Breast epithelium (tissue), 4 donors: ENCODE data around the gene MRTO4. TPM values are rescaled to one million over a fixed set of nuclear protein-coding genes. Genes with fewer than 3 reads are reported as not detected.
"Not testable (repeated sequence)": the region's sequence is repeated elsewhere in the genome, so short reads cannot be mapped to it uniquely, and the experiment has no call there.

Experiments
- DNase-seq, 2 donors: peaks; one replicate each; pipeline ENCODE4 v3.0.0-alpha.2; 2019; ENCODE audit warnings: low spot score in 2 of 2
- H3K27ac ChIP-seq, 2 donors: fragments of 200-600 bp; sonication (generic) in 1 of 2; one replicate each; pipeline ENCODE4 v1.5.1; 2016 to 2019; ENCODE audit warnings: mild to moderate bottlenecking in 1 of 2
- H3K27me3 ChIP-seq, 2 donors: fragments of 200-600 bp; sonication (generic) in 1 of 2; one replicate each; pipeline versions ENCODE4 v1.5.1 to v1.6.0; 2017 to 2019; ENCODE audit warnings: control low read depth in 1 of 2, mild to moderate bottlenecking in 1 of 2
- H3K36me3 ChIP-seq: fragments of 200-600 bp; one replicate; pipeline ENCODE4 v1.5.1; 2019
- H3K4me1 ChIP-seq, 2 donors: fragments of 200-600 bp; sonication (generic); one replicate each; pipeline ENCODE4 v1.5.1; 2016 to 2019; ENCODE audit warnings: control low read depth in 1 of 2
- H3K4me3 ChIP-seq, 3 donors: fragments of 200-600 bp; sonication (generic); 1 replicate in 2 of 3; 2 replicates in 1 of 3; pipeline ENCODE4 v1.5.1; 2016 to 2019; ENCODE audit warnings: mild to moderate bottlenecking in 3 of 3, moderate library complexity in 2 of 3
- H3K9me3 ChIP-seq, 2 donors: fragments of 200-600 bp; sonication (generic) in 1 of 2; one replicate each; pipeline ENCODE4 v1.5.1; 2016 to 2019; ENCODE audit warnings: control low read depth in 1 of 2
- POLR2A ChIP-seq: fragments of 450-650 bp; IDR thresholded peaks from one replicate; pipeline ENCODE4 v1.6.1; 2016; ENCODE audit warnings: antibody characterized with exemption, mild to moderate bottlenecking, moderate library complexity
- POLR2AphosphoS5 ChIP-seq, 3 donors: sonication (generic); formaldehyde crosslinking; IDR thresholded peaks; one replicate each; pipeline ENCODE4 v1.6.1; 2017; ENCODE audit warnings: antibody characterized with exemption in 3 of 3
- intact Hi-C: fragments of 100-400 bp; cut with DNase I; formaldehyde crosslinking; loops from one replicate; pipeline ENCODE4 v1.15.1; 2023; ENCODE audit warnings: low total_unique reads
- total RNA-seq, 3 donors: library from RNA; depleted of rRNA; stranded (reverse); fragments of >200 nt; gene quantifications; one replicate each; pipeline ENCODE4 v1.1.0, GENCODE V29; 2016
- TF ChIP-seq, protein P1 (sequence below), 3 donors: fragments of 450-650 bp; IDR thresholded peaks; one replicate each; pipeline ENCODE4 v1.5.1; 2016 to 2017; ENCODE audit warnings: antibody characterized with exemption in 3 of 3, mild to moderate bottlenecking in 3 of 3, moderate library complexity in 3 of 3

The MRTO4 gene
- total RNA-seq, 3 donors from 2014 or later, result 18.9 to 35.4 (median 27.4) TPM

GRCh38 chr1:19289244-19289643 lies 37.6 kb downstream of the MRTO4 start:
- Histone ChIP-seq H3K27me3 (no peaks in the 10 kb centered on the region), H3K36me3 (no peaks in the 10 kb centered on the region), H3K9me3 (peaks cover 5% of the 10 kb centered on the region in 2 donors), H3K4me3 (peak overlapping the region; percentile 36 to 61 (median 54)), H3K4me1 (no peaks in the 10 kb centered on the region), H3K27ac (no peak overlapping the region)
- intact Hi-C loops, result loop anchor here (5.0 kb wide), 1 partner anchor 438 kb away; no protein-coding TSS in a partner anchor
- DNase-seq, result no peak
- TF ChIP-seq POLR2AphosphoS5 (IDR thresholded peaks at IDR 0.05), result no peak
- TF ChIP-seq, protein P1, sequence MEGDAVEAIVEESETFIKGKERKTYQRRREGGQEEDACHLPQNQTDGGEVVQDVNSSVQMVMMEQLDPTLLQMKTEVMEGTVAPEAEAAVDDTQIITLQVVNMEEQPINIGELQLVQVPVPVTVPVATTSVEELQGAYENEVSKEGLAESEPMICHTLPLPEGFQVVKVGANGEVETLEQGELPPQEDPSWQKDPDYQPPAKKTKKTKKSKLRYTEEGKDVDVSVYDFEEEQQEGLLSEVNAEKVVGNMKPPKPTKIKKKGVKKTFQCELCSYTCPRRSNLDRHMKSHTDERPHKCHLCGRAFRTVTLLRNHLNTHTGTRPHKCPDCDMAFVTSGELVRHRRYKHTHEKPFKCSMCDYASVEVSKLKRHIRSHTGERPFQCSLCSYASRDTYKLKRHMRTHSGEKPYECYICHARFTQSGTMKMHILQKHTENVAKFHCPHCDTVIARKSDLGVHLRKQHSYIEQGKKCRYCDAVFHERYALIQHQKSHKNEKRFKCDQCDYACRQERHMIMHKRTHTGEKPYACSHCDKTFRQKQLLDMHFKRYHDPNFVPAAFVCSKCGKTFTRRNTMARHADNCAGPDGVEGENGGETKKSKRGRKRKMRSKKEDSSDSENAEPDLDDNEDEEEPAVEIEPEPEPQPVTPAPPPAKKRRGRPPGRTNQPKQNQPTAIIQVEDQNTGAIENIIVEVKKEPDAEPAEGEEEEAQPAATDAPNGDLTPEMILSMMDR (IDR thresholded peaks at IDR 0.05), result no peak
- TF ChIP-seq POLR2A, result no peak

- Histone ChIP-seq H3K27me3 (no peaks in the 10 kb centered on the region), H3K9me3 (peaks cover 12 to 19% of the 10 kb centered on the region in 2 donors), H3K4me1 (no peaks in the 10 kb centered on the region), H3K4me3 (no peak overlapping the region), H3K36me3 (no peaks in the 10 kb centered on the region), H3K27ac (no peak overlapping the region)
- no peak for DNase-seq
- intact Hi-C loops, result loop anchor here (5.0 kb wide), 1 partner anchor 908 kb away; no protein-coding TSS in a partner anchor
- TF ChIP-seq POLR2A, result no peak
These were observed 43.0 kb downstream of the MRTO4 start for GRCh38 chr1:19294638-19295037.

- intact Hi-C loops, result no loop called here
- Histone ChIP-seq H3K4me3 (no peak overlapping the region), H3K36me3 (peaks cover 8% of the 10 kb centered on the region), H3K9me3 (peaks cover 0 to 4% of the 10 kb centered on the region in 2 donors), H3K27me3 (no peaks in the 10 kb centered on the region), H3K4me1 (no peaks in the 10 kb centered on the region), H3K27ac (no peak overlapping the region)
- DNase-seq, result no peak
- TF ChIP-seq POLR2AphosphoS5 (IDR thresholded peaks at IDR 0.05) (no peak), POLR2A (no peak)
- TF ChIP-seq, protein P1 (IDR thresholded peaks at IDR 0.05), result no peak
These were observed 48.6 kb downstream of the MRTO4 start for GRCh38 chr1:19300211-19300610.

- DNase-seq, intact Hi-C loops, H3K4me3 ChIP-seq, H3K27me3 ChIP-seq, H3K27ac ChIP-seq, H3K4me1 ChIP-seq, H3K9me3 ChIP-seq, H3K36me3 ChIP-seq: not testable (repeated sequence)
These were observed 52.5 kb downstream of the MRTO4 start for GRCh38 chr1:19304081-19304480.

- Histone ChIP-seq H3K4me3 (no peak overlapping the region), H3K27ac (no peak overlapping the region), H3K9me3 (no peaks in the 10 kb centered on the region), H3K27me3 (no peaks in the 10 kb centered on the region), H3K36me3 (peaks cover 8% of the 10 kb centered on the region), H3K4me1 (peaks cover 4% of the 10 kb centered on the region in 2 donors)
- TF ChIP-seq, protein P1 (IDR thresholded peaks at IDR 0.05), result no peak
- TF ChIP-seq POLR2A (no peak), POLR2AphosphoS5 (IDR thresholded peaks at IDR 0.05) (no peak)
- DNase-seq, result no peak
- intact Hi-C loops, result no loop called here
These were observed 54.3 kb downstream of the MRTO4 start for GRCh38 chr1:19305880-19306279.

DNA sequence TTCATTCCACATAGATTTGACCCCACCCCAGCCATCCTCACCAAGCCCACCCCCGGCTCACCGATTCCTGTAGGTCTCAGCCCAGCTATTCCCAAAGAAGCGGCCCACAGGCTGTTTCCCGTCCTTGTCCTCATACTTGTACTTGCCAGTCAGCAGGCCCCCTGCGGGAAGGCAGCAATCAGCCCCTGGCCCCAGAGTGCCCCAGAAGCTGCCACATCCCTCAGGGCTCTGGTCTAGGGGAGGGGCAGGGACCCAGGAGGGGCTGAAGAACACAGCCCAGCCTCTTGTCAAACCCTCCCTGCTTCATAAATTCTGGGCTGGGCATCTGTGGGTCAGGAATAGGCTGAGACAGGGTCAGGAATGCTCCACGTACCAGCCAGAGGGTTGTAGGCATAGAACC lies 55.3 kb downstream of the MRTO4 start:
- TF ChIP-seq POLR2A, result no peak
- TF ChIP-seq, protein P1 (IDR thresholded peaks at IDR 0.05), result no peak
- no peak for TF ChIP-seq POLR2AphosphoS5 (IDR thresholded peaks at IDR 0.05)
- intact Hi-C loops, result no loop called here
- peaks cover 5 to 6% of the 10 kb centered on the region in 2 donors for H3K4me1 ChIP-seq
- no peak for DNase-seq
- H3K9me3 ChIP-seq, result no peaks in the 10 kb centered on the region
- no peak overlapping the region for H3K4me3 ChIP-seq
- H3K27ac ChIP-seq, result no peak overlapping the region
- peaks cover 8% of the 10 kb centered on the region for H3K36me3 ChIP-seq
- no peaks in the 10 kb centered on the region for H3K27me3 ChIP-seq
